Naive thymus-derived CD4-positive, alpha-beta T cell (primary cell): ENCODE measurements around the gene TCP11L2. TPM values are rescaled to one million over a fixed set of nuclear protein-coding genes. Genes with fewer than 3 reads are reported as not detected.

ENCODE experiments used
- ATAC-seq: fragments of 150-1000 bp; cut with Tn5 transposase; 2 replicates; pipeline ENCODE4 v1.10.0; 2021; ENCODE audit warnings: mild to moderate bottlenecking, moderate library complexity
- CTCF ChIA-PET: fragments of 350-600 bp; sonication (Branson Sonifier 250); formaldehyde crosslinking; loops from one replicate; lab custom pipeline; 2021; ENCODE audit warnings: antibody characterized with exemption; lab: Charles Lee
- POLR2A ChIA-PET: fragments of 350-600 bp; sonication (Branson Sonifier 250); formaldehyde crosslinking; loops from one replicate; lab custom pipeline; 2021; ENCODE audit warnings: antibody characterized with exemption, inconsistent platforms; lab: Charles Lee
- DNase-seq, 9 donors: peaks; one replicate each; pipeline versions ENCODE4 v3.0.0 to v3.0.0-alpha.2; 2020 to 2022; ENCODE audit warnings: mixed read lengths in 1 of 9
- H3K27ac ChIP-seq: one replicate; pipeline ENCODE4 v1.7.0; 2013; ENCODE audit warnings: mild to moderate bottlenecking, low read depth, low read length, moderate library complexity
- H3K27me3 ChIP-seq, 2 donors: one replicate each; pipeline ENCODE4 v1.7.0; 2013; ENCODE audit warnings: low read length in 2 of 2, mild to moderate bottlenecking in 2 of 2, moderate library complexity in 2 of 2; ENCODE audit not compliant: control insufficient read depth in 2 of 2, insufficient read depth in 2 of 2
- H3K36me3 ChIP-seq, 3 experiments: 1 replicate in 2 of 3; 2 replicates in 1 of 3; pipeline ENCODE4 v1.7.0; 2013; ENCODE audit warnings: low read length in 3 of 3, mild to moderate bottlenecking in 3 of 3, moderate library complexity in 1 of 3; ENCODE audit not compliant: insufficient read depth in 3 of 3, control insufficient read depth in 2 of 3
- H3K4me1 ChIP-seq, 2 donors: one replicate each; pipeline ENCODE4 v1.7.0; 2013; ENCODE audit warnings: low read length in 2 of 2, mild to moderate bottlenecking in 2 of 2, moderate library complexity in 1 of 2; ENCODE audit not compliant: control insufficient read depth in 2 of 2, insufficient read depth in 2 of 2
- H3K4me3 ChIP-seq: 2 replicates; pipeline ENCODE4 v1.7.0; 2013; ENCODE audit warnings: mild to moderate bottlenecking, low read length
- H3K9me3 ChIP-seq, 3 experiments: 1 replicate in 2 of 3; 2 replicates in 1 of 3; pipeline ENCODE4 v1.7.0; 2013; ENCODE audit warnings: low read length in 3 of 3; ENCODE audit not compliant: control insufficient read depth in 2 of 3
- H3K27ac Mint-ChIP-seq, 9 donors: one replicate each; pipeline ENCODE4 v1.8.0; 2020 to 2022; ENCODE audit warnings: mixed read lengths in 9 of 9, mild to moderate bottlenecking in 8 of 9, moderate library complexity in 5 of 9, inconsistent platforms in 2 of 9
- H3K27me3 Mint-ChIP-seq, 5 donors: one replicate each; pipeline ENCODE4 v1.8.0; 2021 to 2022; ENCODE audit warnings: mixed read lengths in 5 of 5, mild to moderate bottlenecking in 1 of 5
- H3K36me3 Mint-ChIP-seq, 5 donors: one replicate each; pipeline ENCODE4 v1.8.0; 2020 to 2022; ENCODE audit warnings: mixed read lengths in 5 of 5, mild to moderate bottlenecking in 3 of 5, inconsistent platforms in 1 of 5
- H3K4me1 Mint-ChIP-seq, 7 donors: one replicate each; pipeline ENCODE4 v1.8.0; 2020 to 2022; ENCODE audit warnings: mixed read lengths in 7 of 7, mild to moderate bottlenecking in 3 of 7, inconsistent platforms in 1 of 7
- H3K4me3 Mint-ChIP-seq, 10 donors: one replicate each; pipeline ENCODE4 v1.8.0; 2020 to 2022; ENCODE audit warnings: mild to moderate bottlenecking in 10 of 10, mixed read lengths in 10 of 10, moderate library complexity in 6 of 10, inconsistent platforms in 2 of 10
- H3K9me3 Mint-ChIP-seq, 11 donors: one replicate each; pipeline ENCODE4 v1.8.0; 2020 to 2022; ENCODE audit warnings: mixed read lengths in 11 of 11, mild to moderate bottlenecking in 4 of 11, inconsistent platforms in 1 of 11, moderate library complexity in 1 of 11
- intact Hi-C, 2 donors: fragments of 100-400 bp; cut with micrococcal nuclease; formaldehyde crosslinking; loops; one replicate each; pipeline ENCODE4 v1.15.1; 2023
- polyA plus RNA-seq, 2 donors: library from polyadenylated mRNA; unstranded; fragments of 300-500 nt; fragmentation: Illumina TruSeq; gene quantifications; one replicate each; pipeline ENCODE4 v1.2.3, GENCODE V29; 2021
- total RNA-seq, 6 experiments: library from RNA in 5 of 6; stranded (reverse) in 5 of 6; gene quantifications; 1 replicate in 5 of 6; 2 replicates in 1 of 6; pipeline ENCODE4 v1.2.3 and lab custom pipeline; 2021 to 2026

TCP11L2 gene
- total and polyA plus RNA-seq, 7 experiments from 2014 or later = 26.9 to 258 (median 133) TPM

GRCh38 chr12:106274012-106274411 is 28.5 kb upstream of the TCP11L2 start:
- ChIA-PET CTCF (no interaction called here), POLR2A (interaction anchor here (0.8 to 1.1 kb wide), 2 partner anchors 24 to 25 kb away, joined by 3 to 5 read pairs; no protein-coding TSS in a partner anchor)
- H3K27ac ChIP-seq = no peak overlapping the region

GRCh38 chr12:106274575-106275121 is 27.9 kb upstream of the TCP11L2 start:
- H3K27ac ChIP-seq = no peak overlapping the region
- Mint-ChIP-seq H3K4me3 (no peak overlapping the region), H3K4me1 (peaks cover 0 to 4% (median 0%) of the 10 kb centered on the region in 7 donors), H3K27me3 (peaks cover 0 to 12% (median 0%) of the 10 kb centered on the region in 5 donors), H3K9me3 (no peaks in the 10 kb centered on the region), H3K36me3 (no peaks in the 10 kb centered on the region), H3K27ac (no peak overlapping the region)
- ATAC-seq = no peak
- POLR2A ChIA-PET = interaction anchor here (0.6 to 0.8 kb wide), 4 partner anchors 25 to 51 kb away, joined by 3 to 5 read pairs (median 4); no protein-coding TSS in a partner anchor
- intact Hi-C loops = no loop called here
- H3K9me3 ChIP-seq = no peaks in the 10 kb centered on the region
- no peak for DNase-seq
- CTCF ChIA-PET = interaction anchor here (0.6 kb wide), 1 partner anchor 48 kb away, joined by 8 read pairs; no protein-coding TSS in a partner anchor
- H3K4me1 ChIP-seq = no peaks in the 10 kb centered on the region
- H3K27me3 ChIP-seq = no peaks in the 10 kb centered on the region
- no peaks in the 10 kb centered on the region for H3K36me3 ChIP-seq
- no peak overlapping the region for H3K4me3 ChIP-seq

More at GRCh38 chr12:106274012-106274411, 28.5 kb upstream of the TCP11L2 start:
- no peak for ATAC-seq
- Mint-ChIP-seq H3K27me3 (peaks cover 0 to 9% (median 0%) of the 10 kb centered on the region in 5 donors), H3K27ac (peak overlapping the region in 2 of 9 donors; percentile 36 to 49), H3K4me1 (peaks cover 0 to 4% (median 0%) of the 10 kb centered on the region in 7 donors), H3K9me3 (no peaks in the 10 kb centered on the region), H3K4me3 (no peak overlapping the region), H3K36me3 (no peaks in the 10 kb centered on the region)
- Histone ChIP-seq H3K27me3 (no peaks in the 10 kb centered on the region), H3K36me3 (no peaks in the 10 kb centered on the region), H3K9me3 (no peaks in the 10 kb centered on the region), H3K4me1 (no peaks in the 10 kb centered on the region), H3K4me3 (no peak overlapping the region)
- DNase-seq = no peak
- intact Hi-C loops = no loop called here

GRCh38 chr12:106275458-106275857 is 27.1 kb upstream of the TCP11L2 start:
- H3K27ac Mint-ChIP-seq = no peak overlapping the region
- Histone ChIP-seq H3K4me1 (no peaks in the 10 kb centered on the region), H3K27ac (no peak overlapping the region), H3K36me3 (no peaks in the 10 kb centered on the region), H3K27me3 (no peaks in the 10 kb centered on the region), H3K9me3 (no peaks in the 10 kb centered on the region), H3K4me3 (no peak overlapping the region)
- DNase-seq = no peak
- H3K4me1 Mint-ChIP-seq = peaks cover 0 to 4% (median 0%) of the 10 kb centered on the region in 7 donors
- H3K4me3 Mint-ChIP-seq = no peak overlapping the region
- peaks cover 0 to 15% (median 0%) of the 10 kb centered on the region in 5 donors for H3K27me3 Mint-ChIP-seq
- ChIA-PET POLR2A (interaction anchor here (0.7 kb wide), 1 partner anchor 52 kb away, joined by 3 read pairs; no protein-coding TSS in a partner anchor), CTCF (interaction anchor here (0.9 to 1.9 kb wide), 3 partner anchors 15 to 53 kb away, joined by 3 to 5 read pairs (median 4); no protein-coding TSS in a partner anchor)
- no peaks in the 10 kb centered on the region for H3K36me3 Mint-ChIP-seq
- peaks cover 0 to 3% (median 0%) of the 10 kb centered on the region in 11 donors for H3K9me3 Mint-ChIP-seq
- ATAC-seq = no peak
- intact Hi-C loops = no loop called here

- Histone ChIP-seq H3K4me1 (no peaks in the 10 kb centered on the region), H3K9me3 (no peaks in the 10 kb centered on the region), H3K36me3 (no peaks in the 10 kb centered on the region), H3K27me3 (no peaks in the 10 kb centered on the region), H3K27ac (no peak overlapping the region), H3K4me3 (no peak overlapping the region)
- intact Hi-C loops = no loop called here
- Mint-ChIP-seq H3K9me3 (peaks cover 0 to 5% (median 0%) of the 10 kb centered on the region in 11 donors), H3K36me3 (no peaks in the 10 kb centered on the region), H3K4me1 (no peaks in the 10 kb centered on the region), H3K27me3 (peaks cover 0 to 10% (median 0%) of the 10 kb centered on the region in 5 donors), H3K27ac (no peak overlapping the region), H3K4me3 (no peak overlapping the region)
- no peak for ATAC-seq
- ChIA-PET CTCF (interaction anchor here (0.6 to 1.9 kb wide), 6 partner anchors 14 to 69 kb away, joined by 3 to 6 read pairs (median 4); no protein-coding TSS in a partner anchor), POLR2A (interaction anchor here (1.1 kb wide), 1 partner anchor 25 kb away, joined by 3 read pairs; no protein-coding TSS in a partner anchor)
- no peak for DNase-seq
Observed at GRCh38 chr12:106276032-106276740, 26.3 kb upstream of the TCP11L2 start.

- Mint-ChIP-seq H3K36me3 (peaks cover 0 to 5% (median 4%) of the 10 kb centered on the region in 5 donors), H3K9me3 (peaks cover 3 to 22% (median 6%) of the 10 kb centered on the region in 11 donors), H3K27ac (no peak overlapping the region), H3K4me1 (peaks cover 6 to 14% (median 8%) of the 10 kb centered on the region in 7 donors), H3K27me3 (peaks cover 0 to 21% (median 4%) of the 10 kb centered on the region in 5 donors), H3K4me3 (no peak overlapping the region)
- Histone ChIP-seq H3K36me3 (no peaks in the 10 kb centered on the region), H3K4me3 (no peak overlapping the region), H3K27me3 (no peaks in the 10 kb centered on the region), H3K9me3 (peaks cover 0 to 7% (median 0%) of the 10 kb centered on the region in 3 experiments), H3K27ac (no peak overlapping the region), H3K4me1 (no peaks in the 10 kb centered on the region)
- intact Hi-C loops = loop anchor here in 1 of 2 donors (5.0 kb wide), 1 partner anchor 858 kb away; no protein-coding TSS in a partner anchor
- DNase-seq = no peak
- ChIA-PET CTCF (interaction anchor here (0.6 to 3.2 kb wide), 5 partner anchors 11 to 1922 kb away, joined by 3 to 44 read pairs (median 4); no protein-coding TSS in a partner anchor), POLR2A (interaction anchor here (1.0 to 1.5 kb wide), 5 partner anchors 11 to 31 kb away, joined by 4 to 6 read pairs (median 5); no protein-coding TSS in a partner anchor)
- peak; percentile 41 for ATAC-seq
Observed at GRCh38 chr12:106280106-106280505, 22.4 kb upstream of the TCP11L2 start.
